HK-2 (cell line): ENCODE results near the gene LSM10.

Experiments used
- DNase-seq: peaks from one replicate; pipeline ENCODE4 v3.0.0-alpha.2; 2018; ENCODE audit not compliant: unreplicated experiment

The LSM10 gene

DNA sequence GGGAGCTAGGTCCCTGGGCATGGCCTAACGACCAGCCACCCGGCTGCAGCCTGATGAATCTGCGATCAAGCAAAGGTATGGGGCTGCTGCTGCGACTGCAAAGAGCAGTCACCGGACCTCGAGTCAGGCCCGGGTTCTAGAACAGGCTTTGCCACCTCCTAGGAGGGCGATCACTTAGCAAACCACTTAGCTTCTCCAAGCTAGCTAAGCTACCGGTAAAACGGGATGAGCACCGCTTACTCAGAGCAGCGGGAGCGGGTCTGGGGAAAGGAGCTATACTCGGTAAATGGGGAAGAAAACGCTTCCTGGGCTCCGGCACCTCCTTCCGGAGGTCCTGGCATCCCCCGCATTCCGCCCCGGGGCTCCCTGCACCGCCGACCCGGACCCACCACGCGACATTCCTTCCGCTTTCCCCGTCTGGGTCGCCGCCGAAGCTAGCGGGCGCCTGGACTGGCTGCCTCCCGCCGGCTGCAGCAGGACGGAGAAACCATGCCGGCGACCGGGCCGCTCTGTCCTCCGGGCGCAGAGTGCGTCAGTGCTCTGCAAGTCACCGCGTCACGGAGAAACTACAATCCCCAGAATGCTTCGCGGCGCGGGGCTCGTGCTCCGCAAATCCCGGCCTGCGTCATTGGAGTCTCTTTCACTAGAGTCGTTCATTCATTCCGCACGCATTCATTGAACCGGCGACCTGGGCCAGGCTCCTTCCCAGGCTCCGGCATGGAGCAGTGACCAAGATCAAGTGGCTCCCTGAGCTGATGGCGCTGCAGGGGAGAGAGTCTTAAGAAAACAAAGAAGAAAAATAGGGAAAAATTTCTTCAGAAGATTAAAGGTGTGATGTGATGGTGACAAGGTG is at the start of gene LSM10:
Gene LSM10, minus strand, starts transcription at position 531 of the 853 bp plus-strand sequence. CDS start 3,779 bp downstream, outside the sequence.
- DNase-seq = peak; percentile 92

DNA sequence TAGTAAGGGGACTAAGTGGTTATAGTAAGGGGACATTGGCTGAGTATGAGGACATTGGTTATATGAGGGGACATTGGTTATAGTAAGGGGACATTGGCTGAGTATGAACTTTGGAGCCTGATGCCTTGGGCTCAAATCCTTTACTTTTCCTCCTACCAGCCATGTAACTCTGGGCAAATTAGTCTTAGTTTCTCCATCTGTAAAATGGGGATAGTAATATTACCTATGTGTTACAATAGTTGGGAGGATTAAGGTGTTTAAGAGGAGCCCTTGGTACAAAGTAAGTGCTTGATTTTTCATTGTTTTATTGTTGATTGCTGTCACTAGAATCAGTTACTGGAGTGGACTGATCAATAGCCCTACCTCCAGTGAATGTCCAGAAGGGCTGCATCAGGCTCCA is 49.7 kb upstream of the LSM10 start:
- no peak for DNase-seq

DNA sequence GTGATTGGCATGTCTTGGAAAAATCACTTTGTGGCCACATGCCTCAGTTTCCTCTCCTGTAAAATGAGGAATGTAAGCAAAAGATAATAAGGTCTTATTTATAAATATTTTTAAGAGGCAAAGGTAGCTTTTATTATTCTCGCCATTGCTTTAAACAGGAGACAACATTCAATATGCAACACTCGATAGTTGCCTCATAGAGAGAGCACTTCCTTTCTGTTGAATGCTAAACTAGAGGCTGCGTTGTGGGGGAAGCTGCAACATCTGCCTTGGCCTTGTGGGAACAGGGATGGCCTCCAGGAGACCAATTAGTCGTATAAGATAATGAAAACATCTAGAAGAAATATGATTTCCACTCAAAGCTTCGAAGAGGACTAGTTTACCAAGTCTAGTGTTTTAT is 49.0 kb upstream of the LSM10 start:
- DNase-seq = no peak

DNA sequence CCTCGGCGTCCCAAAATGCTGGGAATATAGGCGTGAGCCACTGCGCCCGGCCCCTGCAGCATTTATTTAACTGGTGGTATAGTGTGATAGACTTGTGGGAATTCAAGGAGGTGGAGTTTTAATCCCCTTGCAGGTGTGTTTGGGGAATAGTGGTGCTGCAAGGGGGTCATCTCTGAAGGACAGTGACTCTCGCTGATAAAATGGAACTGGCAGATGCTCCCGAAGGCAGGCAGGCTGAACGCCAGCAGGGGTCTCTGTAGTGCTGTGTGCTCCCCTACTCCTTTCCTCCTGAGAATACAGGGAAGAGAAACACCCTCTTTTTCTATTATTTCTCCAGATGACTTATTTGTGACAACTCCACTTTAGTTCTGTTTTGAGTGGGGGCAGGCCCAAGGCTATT is 48.6 kb upstream of the LSM10 start:
- DNase-seq = no peak

DNA sequence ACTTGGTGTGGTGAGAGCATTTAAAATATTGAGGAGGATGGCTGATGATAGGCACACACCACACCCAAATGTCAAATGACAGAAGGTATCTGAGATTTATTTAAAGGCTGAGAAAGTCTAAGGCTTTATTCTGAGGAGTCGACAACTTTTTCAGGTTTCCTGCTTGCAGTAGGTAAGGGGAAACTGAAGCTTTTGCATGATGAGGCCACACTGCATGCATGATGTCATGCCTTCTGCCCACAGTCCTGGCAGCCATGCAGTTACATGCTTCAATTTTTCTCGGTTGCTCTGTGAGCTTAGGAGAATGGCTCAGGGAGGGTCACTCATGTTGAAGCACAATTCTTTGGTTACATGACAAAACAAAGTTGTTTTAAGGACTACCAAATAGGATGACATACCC is 45.6 kb upstream of the LSM10 start:
- no peak for DNase-seq

DNA sequence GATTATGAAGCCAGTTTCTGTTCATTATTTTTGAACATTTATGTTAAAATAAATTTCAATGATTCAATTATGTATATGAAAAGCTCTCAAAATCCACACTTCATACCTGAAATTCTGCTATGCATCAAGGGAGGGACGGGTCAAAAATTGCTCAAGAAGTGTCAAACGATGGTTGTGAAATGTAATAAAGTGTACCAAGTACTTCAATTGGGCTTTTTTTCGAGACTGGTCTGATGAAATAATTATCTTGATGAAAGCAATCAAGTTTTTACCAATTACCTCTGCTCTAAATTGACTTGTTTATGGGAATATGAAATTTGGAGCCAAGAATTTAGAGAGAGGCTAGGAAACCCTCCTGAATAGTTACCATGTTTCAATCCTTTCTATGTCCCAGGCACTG is 44.6 kb upstream of the LSM10 start:
- no peak for DNase-seq

DNA sequence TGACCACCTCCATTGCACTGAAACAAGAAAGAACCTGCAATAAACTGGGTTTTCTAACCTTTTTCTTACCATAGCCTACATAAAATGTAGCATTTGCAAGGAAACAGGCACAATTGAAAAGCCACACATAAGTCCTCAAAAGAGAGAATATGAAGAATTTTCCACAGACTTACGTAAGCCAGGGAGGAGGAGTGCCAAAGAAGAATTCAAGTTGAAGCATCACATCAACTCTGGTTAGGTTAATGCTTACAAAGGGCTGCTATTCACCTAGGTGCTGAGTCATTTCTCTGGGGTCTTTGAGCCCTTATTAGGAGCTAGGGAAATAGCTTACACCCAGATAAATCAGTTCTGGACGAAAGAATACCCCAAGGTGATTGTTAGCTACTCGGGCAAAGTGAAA is 42.9 kb upstream of the LSM10 start:
- DNase-seq = no peak

DNA sequence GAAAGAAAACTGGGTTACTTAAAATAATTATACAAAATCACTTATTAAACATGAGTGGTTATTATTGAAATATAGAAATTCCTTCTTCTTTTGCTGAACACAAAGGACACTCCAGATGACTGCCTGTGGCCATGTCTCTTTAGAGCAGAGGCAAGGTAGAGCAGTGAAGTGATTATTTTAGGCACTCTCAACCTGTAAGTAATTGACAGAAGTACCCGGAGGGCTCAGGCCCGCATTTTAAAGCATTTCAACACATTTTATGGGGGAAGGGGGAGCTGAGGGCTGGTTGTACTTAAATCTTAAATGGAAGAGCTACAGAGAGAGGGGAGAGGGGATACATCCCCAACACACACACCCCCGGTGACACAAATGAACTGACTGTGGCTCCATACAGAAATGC is 42.3 kb upstream of the LSM10 start:
- DNase-seq = no peak

DNA sequence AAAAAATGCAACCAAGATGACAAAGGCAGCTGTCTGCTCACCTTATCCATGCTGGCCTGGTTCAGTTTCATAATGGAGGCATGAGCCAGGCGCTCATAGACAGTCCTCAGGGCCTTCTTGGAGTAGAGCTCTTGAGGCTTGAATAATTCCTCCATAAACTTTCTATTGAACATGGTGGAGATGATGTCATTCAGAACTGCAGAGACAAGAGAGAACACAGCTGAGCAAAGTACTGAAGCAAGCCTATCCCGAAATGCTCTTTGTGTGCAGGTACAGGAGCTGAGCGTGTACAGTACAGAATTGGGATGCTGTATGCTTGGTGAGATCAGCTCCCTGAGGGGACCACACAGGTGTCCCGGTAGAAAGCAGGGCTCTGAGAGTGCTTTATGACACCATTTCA is 41.0 kb upstream of the LSM10 start:
- no peak for DNase-seq

DNA sequence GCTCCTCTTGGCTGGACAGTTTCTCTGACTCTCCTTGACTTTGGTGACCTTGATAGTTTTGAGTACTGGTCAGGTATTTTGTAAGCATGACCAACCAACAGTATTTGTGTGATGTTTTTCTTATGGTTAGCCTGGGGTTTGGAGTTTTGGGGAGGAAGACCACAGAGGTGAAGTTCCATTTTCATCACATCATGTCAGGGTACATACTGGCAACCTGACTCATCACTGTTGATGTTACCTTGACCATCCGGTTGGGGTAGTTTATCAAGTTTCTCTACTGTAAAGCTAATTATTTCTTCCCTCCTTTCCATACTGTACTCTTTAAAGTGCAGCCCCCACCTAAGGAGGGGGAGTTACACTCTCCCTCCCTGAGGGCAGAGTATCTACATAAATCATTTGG is 39.1 kb upstream of the LSM10 start:
- DNase-seq = no peak

DNA sequence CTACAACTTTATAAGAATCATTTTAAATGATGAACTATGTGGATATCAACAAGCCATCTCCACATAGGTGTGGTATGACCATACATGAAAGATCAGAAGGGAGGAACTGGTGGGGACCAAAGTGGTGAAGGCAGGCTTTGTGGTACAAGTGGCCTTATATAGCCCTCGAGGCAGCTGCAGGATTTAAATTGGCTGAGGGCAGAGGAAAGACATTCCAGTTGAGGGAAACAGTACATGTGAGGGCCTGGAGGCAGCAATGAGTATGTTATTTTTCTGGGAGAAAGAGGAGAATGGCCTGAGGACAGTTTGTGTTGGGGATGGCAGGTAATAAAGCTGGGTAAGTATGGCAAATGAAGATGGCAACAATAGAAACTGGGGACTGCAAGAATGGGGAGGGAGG is 35.4 kb upstream of the LSM10 start:
- DNase-seq = no peak

DNA sequence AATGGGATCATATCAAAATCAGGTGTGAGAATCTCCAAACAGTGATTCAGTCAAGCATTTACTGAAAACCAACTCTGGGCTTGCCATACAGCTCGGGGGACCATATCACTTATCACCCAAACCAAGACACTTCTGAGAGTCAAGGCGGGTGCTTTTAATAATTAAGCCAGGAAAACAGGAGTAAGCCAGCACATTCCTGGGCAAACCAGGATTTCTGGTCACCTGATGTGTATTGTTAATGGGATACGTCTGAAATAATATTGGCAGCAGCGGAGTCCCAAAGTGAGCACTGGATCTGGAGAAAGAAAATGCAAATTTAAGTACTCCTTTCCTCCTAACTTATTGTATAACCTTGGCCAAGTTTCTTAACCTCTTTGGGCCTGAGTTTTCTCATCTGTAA is 34.9 kb upstream of the LSM10 start:
- DNase-seq = peak; percentile 20

DNA sequence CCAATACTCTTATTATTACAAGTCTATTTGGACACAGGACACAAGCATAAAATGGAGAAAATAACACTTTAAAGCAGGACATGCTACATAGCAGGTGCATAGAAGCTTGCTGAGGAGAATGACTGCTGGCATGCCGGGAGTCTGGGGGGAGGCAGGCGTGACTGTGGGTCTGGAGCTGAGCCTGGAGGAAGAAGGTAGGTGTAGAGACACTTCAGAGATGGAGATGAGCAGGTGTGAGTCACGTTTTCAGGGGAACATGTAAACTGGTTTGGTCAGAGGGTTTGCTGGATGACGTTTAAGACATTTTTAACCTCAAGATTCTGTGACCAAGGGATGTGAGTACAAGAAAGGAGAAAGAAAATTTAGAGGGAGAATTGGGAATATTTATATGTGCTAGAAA is 28.1 kb upstream of the LSM10 start:
- no peak for DNase-seq

DNA sequence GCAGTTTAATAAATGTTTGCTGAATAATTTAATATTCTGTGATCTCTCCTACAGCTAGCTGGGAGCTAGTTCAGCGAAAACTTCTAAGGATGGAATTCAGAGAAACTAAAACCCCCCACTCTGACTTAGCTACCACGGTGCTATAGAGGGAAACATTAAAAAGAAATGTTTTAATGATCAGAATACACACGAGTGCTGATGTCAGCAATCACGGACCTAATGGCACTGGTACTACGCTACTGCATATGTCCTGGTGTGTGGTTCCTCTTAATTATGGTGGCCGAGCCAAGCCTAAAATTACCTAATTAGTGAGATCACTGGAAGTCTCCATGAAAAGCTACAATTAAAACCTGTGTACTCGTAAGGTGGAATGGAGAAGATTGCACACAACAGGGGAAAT is 23.9 kb upstream of the LSM10 start:
- DNase-seq = no peak

DNA sequence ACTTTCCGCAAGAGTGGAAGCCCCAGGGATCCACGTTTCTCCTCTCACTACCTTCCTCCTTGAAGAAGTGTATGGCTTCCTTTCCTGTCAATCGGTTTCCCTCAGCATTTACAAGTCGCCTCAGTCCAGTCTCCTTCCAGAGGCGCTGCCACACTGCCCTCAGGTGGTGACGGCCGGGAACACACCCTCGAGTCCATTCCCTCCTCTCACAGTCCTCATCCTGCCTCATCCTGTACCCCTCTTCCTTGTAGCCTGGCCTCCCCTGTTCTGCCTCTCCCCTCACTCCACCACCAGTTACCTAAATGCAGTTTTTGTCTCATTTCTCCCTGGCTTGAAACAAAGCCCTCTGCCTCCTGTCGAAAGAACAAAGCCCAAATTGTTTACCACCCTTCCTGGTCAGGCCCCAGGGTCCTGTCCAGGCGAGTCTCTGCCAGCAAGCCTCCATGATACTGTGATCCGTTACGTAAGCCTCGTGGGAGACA is 23.2 kb upstream of the LSM10 start:
- DNase-seq = peak; percentile 92

DNA sequence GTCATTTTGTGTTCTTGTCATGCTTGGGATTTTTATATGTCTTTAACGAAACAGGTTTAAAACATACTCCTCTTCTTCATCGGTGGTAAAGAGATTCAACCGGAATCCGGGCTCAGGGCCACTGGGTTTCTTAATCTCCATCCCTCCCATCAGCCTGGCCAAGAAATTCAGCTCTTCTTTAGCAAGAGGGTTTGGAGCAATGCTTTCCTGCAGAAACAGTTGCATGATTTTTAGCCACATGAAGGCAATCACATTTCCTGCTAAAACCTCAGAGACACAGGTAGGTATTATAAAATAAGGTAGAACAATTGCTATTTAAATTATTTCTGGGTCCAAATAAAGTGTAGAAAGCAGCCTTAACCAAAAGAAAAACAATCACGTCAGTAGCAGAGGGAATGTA is 22.7 kb upstream of the LSM10 start:
- no peak for DNase-seq

DNA sequence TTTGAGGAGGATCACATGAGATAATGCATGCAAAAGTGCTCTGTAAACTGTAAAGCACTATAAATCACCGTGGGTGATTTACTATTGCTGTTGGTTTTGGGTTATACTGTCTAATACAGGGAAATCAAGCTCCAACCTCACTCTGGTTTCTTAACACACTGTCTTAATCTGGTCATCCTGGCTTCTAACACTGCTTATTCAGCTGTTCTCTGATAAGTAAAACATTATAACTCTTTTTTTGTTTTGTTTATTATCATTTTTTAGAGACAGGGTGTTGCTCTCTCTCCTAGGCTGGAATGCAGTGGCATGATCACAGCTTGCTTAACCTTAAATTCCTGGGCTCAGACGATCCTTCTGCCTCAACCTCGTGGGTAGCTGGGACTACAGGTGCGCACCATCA is 21.9 kb upstream of the LSM10 start:
- no peak for DNase-seq

DNA sequence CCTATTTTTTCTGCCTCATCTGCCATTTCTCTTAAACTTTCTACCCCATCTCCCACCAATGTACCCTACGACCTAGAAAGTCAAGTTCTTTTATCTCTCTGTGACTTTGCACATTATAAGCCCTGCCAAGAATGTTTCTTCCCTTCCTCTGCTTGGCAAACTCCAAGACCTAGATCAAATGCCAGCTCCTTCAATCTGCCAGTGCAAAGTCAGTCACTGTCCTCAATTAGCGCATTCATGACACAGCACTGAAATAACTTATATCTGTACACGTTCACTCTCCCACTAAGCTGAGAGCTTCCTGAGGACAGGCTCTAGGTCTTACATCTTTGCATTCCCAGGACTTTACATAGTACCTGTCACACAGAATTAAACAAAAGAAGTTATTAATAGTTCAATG is 21.4 kb upstream of the LSM10 start:
- no peak for DNase-seq

DNA sequence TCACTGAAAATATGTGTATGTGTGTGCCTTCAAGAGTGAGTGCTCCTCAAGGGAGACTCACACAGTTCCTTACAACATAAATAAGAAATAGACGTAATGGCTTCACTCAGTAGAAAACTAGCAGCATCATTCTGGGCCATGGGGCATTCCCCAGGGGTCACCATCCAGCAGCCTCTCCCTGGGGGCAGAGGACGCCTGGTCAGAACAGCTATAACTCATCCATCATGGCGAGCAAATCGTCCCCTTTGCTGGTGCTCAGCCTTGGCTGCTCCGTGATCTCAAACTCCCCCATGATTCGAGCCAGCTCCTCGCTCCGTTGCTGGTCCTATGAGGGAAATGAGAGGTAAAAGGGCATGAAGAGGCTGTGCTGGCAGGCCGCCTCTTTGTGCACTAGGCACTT is 20.2 kb upstream of the LSM10 start:
- DNase-seq = no peak

DNA sequence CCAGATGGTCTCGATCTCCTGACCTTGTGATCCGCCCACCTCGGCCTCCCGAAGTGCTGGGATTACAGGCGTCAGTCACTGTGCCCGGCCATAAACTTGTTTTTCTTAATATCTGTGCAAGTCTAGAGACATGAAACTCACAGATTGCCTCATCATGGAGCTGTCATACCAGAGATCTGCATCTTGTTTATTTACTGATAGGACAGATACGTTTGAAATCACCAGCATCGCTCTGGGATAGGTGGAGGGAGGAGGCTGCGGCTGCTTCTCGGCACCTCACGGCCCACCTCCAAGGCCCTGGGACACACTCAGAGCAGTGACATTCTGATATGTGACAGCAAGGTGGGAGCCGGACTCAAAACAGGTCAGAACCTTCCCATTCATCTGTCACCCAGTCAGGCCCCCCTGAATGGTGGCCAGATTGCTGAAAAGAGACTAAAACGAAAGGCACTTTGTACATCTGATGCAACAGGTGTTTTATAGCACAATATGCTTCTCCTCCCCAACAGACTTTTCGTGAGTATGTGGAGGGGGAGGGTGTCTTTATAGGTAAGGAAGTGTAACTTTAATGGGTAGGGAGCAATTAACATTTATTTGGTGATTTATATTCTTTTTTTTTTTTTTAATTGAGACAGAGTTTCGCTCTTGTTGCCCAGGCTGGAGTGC is 18.1 kb upstream of the LSM10 start:
- no peak for DNase-seq

DNA sequence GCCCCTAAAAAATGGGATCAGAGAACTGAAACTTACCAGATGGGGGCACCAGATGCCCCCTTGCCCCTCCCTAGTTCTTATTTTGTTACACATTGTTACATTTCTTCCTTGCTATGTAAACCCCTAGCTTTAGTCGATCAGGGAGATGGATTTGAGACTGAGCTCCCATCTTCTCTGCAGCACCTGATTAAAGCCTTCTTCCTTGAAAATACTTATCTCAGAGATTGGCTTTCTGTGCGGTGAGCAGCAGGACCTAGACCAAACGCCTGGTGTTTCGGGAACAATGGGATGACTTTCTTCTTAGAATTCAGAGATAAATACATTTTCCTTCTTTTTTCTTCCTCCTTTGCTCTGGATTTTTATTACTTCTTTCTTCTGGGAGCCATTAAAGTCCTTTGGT is 16.7 kb upstream of the LSM10 start:
- no peak for DNase-seq

DNA sequence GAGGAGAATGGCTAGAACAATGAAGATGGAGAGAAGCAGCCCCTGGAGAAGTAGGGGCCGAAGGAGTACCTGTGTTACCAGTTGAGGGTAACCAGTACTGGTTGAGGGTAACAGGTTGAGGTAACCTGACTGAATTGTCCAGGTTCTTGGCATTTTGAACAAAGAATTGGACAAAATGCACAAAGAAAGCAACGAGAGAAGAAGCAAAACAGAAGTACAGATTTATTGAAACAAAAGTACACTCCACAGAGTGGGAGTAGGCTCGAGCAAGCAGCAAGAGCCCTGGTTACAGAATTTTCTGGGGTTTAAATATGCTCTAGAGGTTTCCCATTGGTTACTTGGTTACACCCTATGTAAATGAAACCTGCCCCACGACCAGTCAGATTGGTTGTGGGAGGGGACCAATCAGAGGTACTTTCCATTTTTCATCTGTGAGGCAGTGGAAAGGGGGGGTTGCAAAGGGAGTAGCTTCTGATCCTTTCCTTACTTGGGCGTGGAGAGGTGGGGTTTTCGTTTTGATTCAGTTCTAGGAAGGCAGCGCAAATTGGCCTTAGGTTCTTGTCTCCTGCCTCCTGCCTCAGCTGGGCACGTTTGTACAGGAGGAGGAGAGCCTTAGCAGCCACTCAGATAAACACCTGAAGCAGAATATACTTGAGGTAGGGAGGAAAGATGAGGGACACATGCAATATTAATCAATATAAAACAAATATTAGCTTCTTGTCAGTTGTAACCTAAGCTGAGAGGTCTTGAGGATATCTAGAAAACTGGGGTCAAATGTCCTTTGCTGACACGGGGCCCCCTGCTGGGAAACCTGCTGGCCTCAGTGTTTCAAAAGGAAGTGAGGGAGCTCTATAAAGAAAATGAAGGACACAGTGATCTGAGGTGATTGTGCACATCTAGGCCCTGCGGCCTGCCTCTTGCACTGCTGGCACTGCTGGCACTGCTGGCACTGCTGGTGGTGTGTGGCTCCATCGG is 14.3 kb upstream of the LSM10 start:
- no peak for DNase-seq
